K562 (cell line): Measurements from ENCODE around the gene ZC3H7B. TPM values are rescaled to one million over a fixed set of nuclear protein-coding genes. Genes with fewer than 3 reads are reported as not detected.

Source experiments
- CHD2 ChIP-seq: IDR thresholded peaks from 2 replicates; pipeline ENCODE4 v1.6.1; 2011; ENCODE audit warnings: low read depth, low read length
- MGA ChIP-seq: fragments of 450-650 bp; IDR thresholded peaks from 2 replicates; pipeline ENCODE4 v1.6.1; 2016; ENCODE audit warnings: mild to moderate bottlenecking, moderate library complexity
- PYGO2 ChIP-seq: fragments of 450-650 bp; IDR thresholded peaks from 2 replicates; pipeline ENCODE4 v1.6.1; 2016; ENCODE audit warnings: mild to moderate bottlenecking, missing genetic modification characterization, moderate library complexity, missing compliant biosample characterization
- polyA plus RNA-seq, 8 experiments: library from polyadenylated mRNA; depleted of rRNA in 4 of 8; stranded (reverse) in 5 of 8; unstranded in 3 of 8; fragments of >200 nt; fragmentation: Nextera tagmentation in 2 of 8; fragmentation: Illumina TruSeq in 1 of 8; extraction: Ambion mirVana in 2 of 8; extraction: Trizol in 1 of 8; gene quantifications; 2 replicates each; pipeline versions ENCODE4 v1.2.1 to v1.2.3, GENCODE V29; 2011 to 2014; ENCODE audit warnings: inconsistent platforms in 1 of 8, missing spikeins in 1 of 8
- total RNA-seq, 7 experiments: library from RNA; depleted of rRNA in 6 of 7; stranded (reverse); fragments of >200 nt in 6 of 7; fragmentation: Illumina TruSeq in 2 of 7; extraction: Trizol in 2 of 7; gene quantifications; 2 replicates each; pipeline versions ENCODE4 v1.2.1 to v1.2.3, GENCODE V29; 2011 to 2021; ENCODE audit warnings: low replicate concordance in 1 of 7

The ZC3H7B gene
- total and polyA plus RNA-seq, 9 of the 15 experiments (the other 6 are each of a cell fraction or from before 2014, with no cell fraction given) = 0.07 to 49.8 (median 26.8) TPM

GRCh38 chr22:41344189-41344788 lies 43.0 kb downstream of the ZC3H7B start (continued):
- TF ChIP-seq MGA (no peak), CHD2 (no peak), PYGO2 (tag) (no peak)
